ENCODE measurements around the gene DUSP11.

- TF ChIP-seq UBTF (IDR thresholded peaks at IDR 0.05; ENCODE audit: borderline replicate concordance in 1 of 2, low read depth in 2 of 2, low read length in 2 of 2) (no peak), MTA1 (IDR thresholded peaks at IDR 0.05; ENCODE audit: borderline replicate concordance) (no peak), POLR2AphosphoS5 (IDR thresholded peaks at IDR 0.05; ENCODE audit: control insufficient read depth, insufficient read depth, low read depth, low read length) (no peak), EZH2 (IDR thresholded peaks at IDR 0.05; ENCODE audit: borderline replicate concordance, low read depth, low read length) (no peak), XRCC3 (IDR thresholded peaks at IDR 0.05) (no peak), ZNF740 (CRISPR knock-in tag; IDR thresholded peaks at IDR 0.05) (no peak), ZNF740 (tag; IDR thresholded peaks at IDR 0.05) (no peak), ZNF511 (CRISPR knock-in tag; IDR thresholded peaks at IDR 0.05) (no peak), PTRF (tag; IDR thresholded peaks at IDR 0.05) (no peak)
Observed at GRCh38 chr2:73766349-73766748, 13.6 kb downstream of the DUSP11 start.
